MM.1S (cell line): ENCODE results near the gene RPS28.

Experiments
- DNase-seq: peaks from one replicate; pipeline ENCODE4 v3.0.0-alpha.2; 2015
- H2AFZ ChIP-seq: fragments of 300-600 bp; sonication (generic); 2 replicates; pipeline ENCODE4 v1.6.0; 2016; ENCODE audit warnings: antibody characterized with exemption, low read length
- H3F3A ChIP-seq: fragments of 300-600 bp; sonication (generic); 2 replicates; pipeline ENCODE4 v1.6.1; 2016; ENCODE audit warnings: mild to moderate bottlenecking, antibody characterized with exemption, low read length, moderate library complexity, mixed read lengths; ENCODE audit not compliant: insufficient read depth
- H3K27ac ChIP-seq: fragments of 300-600 bp; sonication (generic); 2 replicates; pipeline ENCODE4 v1.5.1; 2016; ENCODE audit warnings: mild to moderate bottlenecking, low read length
- H3K27me3 ChIP-seq: fragments of 300-600 bp; sonication (generic); replicated peaks from 2 replicates; pipeline ENCODE4 v1.6.0; 2016; ENCODE audit warnings: low read length; ENCODE audit not compliant: insufficient read depth
- H3K36me3 ChIP-seq: fragments of 300-600 bp; sonication (generic); replicated peaks from 2 replicates; pipeline ENCODE4 v1.6.1; 2016; ENCODE audit warnings: mild to moderate bottlenecking, low read length, mixed read lengths; ENCODE audit not compliant: insufficient read depth
- H3K4me1 ChIP-seq: fragments of 300-600 bp; sonication (generic); 2 replicates; pipeline ENCODE4 v1.6.1; 2016; ENCODE audit warnings: low read length, mixed read lengths
- H3K4me2 ChIP-seq: fragments of 300-600 bp; sonication (generic); 2 replicates; pipeline ENCODE4 v1.6.0; 2016; ENCODE audit warnings: low read depth, low read length
- H3K4me3 ChIP-seq: fragments of 300-600 bp; sonication (generic); 2 replicates; pipeline ENCODE4 v1.5.1; 2016; ENCODE audit warnings: low read length, mixed read lengths
- H3K79me2 ChIP-seq: fragments of 300-600 bp; sonication (generic); 2 replicates; pipeline ENCODE4 v1.6.1; 2016; ENCODE audit warnings: mixed run types, low read length, mixed read lengths
- H3K9ac ChIP-seq: fragments of 300-600 bp; sonication (generic); 2 replicates; pipeline ENCODE4 v1.6.1; 2016; ENCODE audit warnings: low read length, mixed read lengths
- H3K9me2 ChIP-seq: fragments of 300-600 bp; sonication (generic); replicated peaks from 2 replicates; pipeline ENCODE4 v1.6.1; 2016; ENCODE audit warnings: mild to moderate bottlenecking, low read length, mixed read lengths; ENCODE audit not compliant: insufficient read depth
- H3K9me3 ChIP-seq: fragments of 300-600 bp; sonication (generic); replicated peaks from 2 replicates; pipeline ENCODE4 v1.6.1; 2016; ENCODE audit warnings: mild to moderate bottlenecking, low read length, mixed read lengths; ENCODE audit not compliant: insufficient read depth
- H4K20me1 ChIP-seq: fragments of 300-600 bp; sonication (generic); 2 replicates; pipeline ENCODE4 v1.6.1; 2016; ENCODE audit warnings: mild to moderate bottlenecking, low read length, moderate library complexity, mixed read lengths; ENCODE audit not compliant: insufficient read depth
- CTCF ChIP-seq: fragments of 300-600 bp; sonication (generic); IDR thresholded peaks from 2 replicates; pipeline ENCODE4 v1.5.1; 2016; ENCODE audit warnings: antibody characterized with exemption, low read length, mixed read lengths
- EZH2 ChIP-seq: fragments of 300-600 bp; sonication (generic); optimal IDR thresholded peaks from 2 replicates; pipeline ENCODE3; 2017; ENCODE audit warnings: low read depth, mild to moderate bottlenecking, antibody characterized with exemption, low read length, mixed read lengths
- EZH2phosphoT487 ChIP-seq: fragments of 300-600 bp; sonication (generic); IDR thresholded peaks from 2 replicates; pipeline ENCODE4 v1.6.1; 2018; ENCODE audit warnings: antibody characterized with exemption, low read length

Gene RPS28

GRCh38 chr19:8329996-8330395, 8.7 kb downstream of the RPS28 start:
- no peaks in the 10 kb centered on the region for H3F3A ChIP-seq
- H3K79me2 ChIP-seq, result no peaks in the 10 kb centered on the region
- H3K4me3 ChIP-seq, result no peak overlapping the region
- H4K20me1 ChIP-seq, result no peaks in the 10 kb centered on the region; the same call in 1 of the 2 replicates
- peaks cover 54% of the 10 kb centered on the region for H3K27me3 ChIP-seq
- TF ChIP-seq EZH2, result no peak
- TF ChIP-seq CTCF, result no peak
- no peak for TF ChIP-seq EZH2phosphoT487
- H3K36me3 ChIP-seq, result no peaks in the 10 kb centered on the region
- no peak overlapping the region for H3K9ac ChIP-seq
- no peak for DNase-seq
- H2AFZ ChIP-seq, result no peak overlapping the region
- H3K9me2 ChIP-seq, result no peaks in the 10 kb centered on the region
- no peak overlapping the region for H3K27ac ChIP-seq
- no peaks in the 10 kb centered on the region for H3K4me1 ChIP-seq
- no peak overlapping the region for H3K4me2 ChIP-seq
- H3K9me3 ChIP-seq, result no peaks in the 10 kb centered on the region

GRCh38 chr19:8331263-8331845, 10.1 kb downstream of the RPS28 start:
- no peak for TF ChIP-seq CTCF

GRCh38 chr19:8332976-8333766, 11.9 kb downstream of the RPS28 start:
- Histone ChIP-seq H3K4me1 (no peaks in the 10 kb centered on the region), H3K27me3 (peaks cover 70% of the 10 kb centered on the region), H3K9ac (no peak overlapping the region), H3K36me3 (no peaks in the 10 kb centered on the region), H3F3A (no peaks in the 10 kb centered on the region; the same call in 1 of the 2 replicates), H3K4me3 (no peak overlapping the region), H3K27ac (no peak overlapping the region), H4K20me1 (no peaks in the 10 kb centered on the region; the same call in 1 of the 2 replicates), H3K4me2 (no peak overlapping the region), H3K9me3 (no peaks in the 10 kb centered on the region), H2AFZ (no peak overlapping the region), H3K9me2 (no peaks in the 10 kb centered on the region), H3K79me2 (no peaks in the 10 kb centered on the region)
- TF ChIP-seq CTCF, result no peak
- no peak for DNase-seq

More at GRCh38 chr19:8331263-8331845, 10.1 kb downstream of the RPS28 start:
- no peak overlapping the region for H3K4me2 ChIP-seq
- H3K9me3 ChIP-seq, result no peaks in the 10 kb centered on the region
- H3F3A ChIP-seq, result no peaks in the 10 kb centered on the region; the same call in 1 of the 2 replicates
- H2AFZ ChIP-seq, result no peak overlapping the region
- no peak overlapping the region for H3K4me3 ChIP-seq
- no peaks in the 10 kb centered on the region for H3K36me3 ChIP-seq
- no peaks in the 10 kb centered on the region for H3K79me2 ChIP-seq
- no peaks in the 10 kb centered on the region; the same call in 1 of the 2 replicates for H4K20me1 ChIP-seq
- no peaks in the 10 kb centered on the region for H3K9me2 ChIP-seq
- no peak overlapping the region for H3K27ac ChIP-seq
- H3K27me3 ChIP-seq, result peaks cover 62% of the 10 kb centered on the region
- no peaks in the 10 kb centered on the region for H3K4me1 ChIP-seq
- DNase-seq, result no peak
- H3K9ac ChIP-seq, result no peak overlapping the region
